GM12801 (cell line): Measurements from ENCODE around the gene LRRC4B.

Experiments used
- TF ChIP-seq, protein P1 (sequence below): IDR thresholded peaks from one replicate; pipeline ENCODE4 v1.5.1; 2011; ENCODE audit warnings: control low read depth; ENCODE audit not compliant: insufficient read length; ENCODE audit errors: extremely low read depth

Gene LRRC4B

GRCh38 chr19:50501568-50502475 is 66.4 kb downstream of the LRRC4B start:
- TF ChIP-seq, protein P1, sequence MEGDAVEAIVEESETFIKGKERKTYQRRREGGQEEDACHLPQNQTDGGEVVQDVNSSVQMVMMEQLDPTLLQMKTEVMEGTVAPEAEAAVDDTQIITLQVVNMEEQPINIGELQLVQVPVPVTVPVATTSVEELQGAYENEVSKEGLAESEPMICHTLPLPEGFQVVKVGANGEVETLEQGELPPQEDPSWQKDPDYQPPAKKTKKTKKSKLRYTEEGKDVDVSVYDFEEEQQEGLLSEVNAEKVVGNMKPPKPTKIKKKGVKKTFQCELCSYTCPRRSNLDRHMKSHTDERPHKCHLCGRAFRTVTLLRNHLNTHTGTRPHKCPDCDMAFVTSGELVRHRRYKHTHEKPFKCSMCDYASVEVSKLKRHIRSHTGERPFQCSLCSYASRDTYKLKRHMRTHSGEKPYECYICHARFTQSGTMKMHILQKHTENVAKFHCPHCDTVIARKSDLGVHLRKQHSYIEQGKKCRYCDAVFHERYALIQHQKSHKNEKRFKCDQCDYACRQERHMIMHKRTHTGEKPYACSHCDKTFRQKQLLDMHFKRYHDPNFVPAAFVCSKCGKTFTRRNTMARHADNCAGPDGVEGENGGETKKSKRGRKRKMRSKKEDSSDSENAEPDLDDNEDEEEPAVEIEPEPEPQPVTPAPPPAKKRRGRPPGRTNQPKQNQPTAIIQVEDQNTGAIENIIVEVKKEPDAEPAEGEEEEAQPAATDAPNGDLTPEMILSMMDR: no peak

DNA sequence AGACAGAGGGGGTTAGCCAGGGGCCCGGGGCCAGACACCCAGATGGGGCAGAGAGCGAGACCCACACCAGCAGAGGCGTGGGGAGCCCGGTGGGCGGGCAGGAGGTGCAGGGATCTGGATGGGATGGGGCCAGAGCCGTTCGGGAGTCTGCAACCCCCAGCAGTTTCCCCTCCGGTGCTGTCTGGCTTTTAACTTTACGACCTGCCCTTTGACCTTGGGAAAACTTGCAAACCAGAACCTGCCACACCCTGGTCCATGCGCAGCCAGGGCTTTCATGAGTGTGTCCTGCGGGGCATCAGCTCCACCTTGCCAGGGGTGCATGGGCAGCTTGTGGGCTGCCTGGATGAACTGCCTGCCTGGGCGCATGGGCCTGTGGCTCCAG is 67.1 kb downstream of the LRRC4B start:
- TF ChIP-seq, protein P1: no peak

GRCh38 chr19:50500753-50501151 is 67.5 kb downstream of the LRRC4B start:
- TF ChIP-seq, protein P1: no peak

GRCh38 chr19:50500060-50500752 is 68.0 kb downstream of the LRRC4B start:
- TF ChIP-seq, protein P1: no peak

DNA sequence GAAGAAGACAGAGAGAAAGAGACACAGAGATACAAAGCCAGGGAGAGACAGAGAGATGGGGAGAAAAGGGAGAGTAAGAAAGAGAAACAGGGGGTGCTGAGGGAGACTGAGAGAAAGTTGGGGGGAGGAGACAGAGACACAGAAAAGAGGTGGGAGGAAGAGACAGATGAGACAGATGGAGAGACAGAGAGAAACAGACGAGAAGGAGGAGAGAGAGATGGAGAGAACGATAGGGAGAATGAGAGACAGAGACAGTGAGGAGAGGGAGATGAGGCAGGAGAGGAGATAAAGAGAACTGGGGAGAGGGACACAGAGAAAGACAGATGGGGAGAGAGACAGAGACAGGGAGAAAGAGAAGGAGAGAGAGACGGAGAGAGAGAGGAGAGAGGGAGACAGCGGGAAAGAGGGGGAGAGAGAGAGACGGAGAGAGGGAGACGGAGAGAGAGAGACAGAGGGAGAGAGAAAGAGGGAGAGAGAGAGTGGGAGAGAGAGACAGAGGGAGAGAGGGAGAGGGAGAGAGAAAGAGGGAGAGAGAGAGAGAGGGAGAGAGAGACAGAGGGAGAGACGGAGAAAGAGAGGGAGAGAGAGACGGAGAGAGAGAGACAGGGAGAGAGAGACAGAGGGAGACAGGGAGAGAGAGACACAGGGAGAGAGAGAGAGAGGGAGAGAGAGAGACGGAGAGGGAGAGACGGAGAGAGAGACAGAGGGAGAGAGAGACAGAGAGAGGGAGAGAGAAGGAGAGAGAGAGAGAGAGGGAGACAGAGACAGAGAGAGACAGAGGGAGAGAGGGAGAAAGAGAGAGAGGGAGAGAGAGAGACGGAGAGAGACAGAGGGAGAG is 69.8 kb downstream of the LRRC4B start:
- TF ChIP-seq, protein P1: no peak

- TF ChIP-seq, protein P1: no peak
Observed at GRCh38 chr19:50497022-50497405, 71.2 kb downstream of the LRRC4B start.
